Activated naive CD8-positive, alpha-beta T cell treated with anti-CD3 and anti-CD28 coated beads, Interleukin-2, amount 10 ng/mL, durations not matched to agents 7 days and 5 days (primary cell): ENCODE data around the gene RHBDL1. TPM values are rescaled to one million over a fixed set of nuclear protein-coding genes. Genes with fewer than 3 reads are reported as not detected.

Source experiments
- ATAC-seq: fragments of 150-1000 bp; cut with Tn5 transposase; one replicate; pipeline ENCODE4 v1.10.0; 2021; ENCODE audit warnings: low read depth, moderate library complexity
- POLR2A ChIA-PET: fragments of 350-600 bp; sonication (Branson Sonifier 250); formaldehyde crosslinking; loops from one replicate; lab custom pipeline; 2021; ENCODE audit warnings: antibody characterized with exemption; lab: Charles Lee
- DNase-seq: peaks from one replicate; pipeline ENCODE4 v3.0.0; 2021
- H3K27ac Mint-ChIP-seq: one replicate; pipeline ENCODE4 v1.8.0; 2022; ENCODE audit warnings: mild to moderate bottlenecking, mixed read lengths
- H3K27me3 Mint-ChIP-seq: one replicate; pipeline ENCODE4 v1.8.0; 2022; ENCODE audit warnings: mild to moderate bottlenecking, moderate library complexity, mixed read lengths
- H3K36me3 Mint-ChIP-seq: one replicate; pipeline ENCODE4 v1.8.0; 2021; ENCODE audit warnings: mild to moderate bottlenecking, mixed read lengths
- H3K4me1 Mint-ChIP-seq: one replicate; pipeline ENCODE4 v1.8.0; 2021; ENCODE audit warnings: mixed read lengths
- H3K4me3 Mint-ChIP-seq: one replicate; pipeline ENCODE4 v1.8.0; 2022; ENCODE audit warnings: mild to moderate bottlenecking, moderate library complexity, mixed read lengths
- H3K9me3 Mint-ChIP-seq: one replicate; pipeline ENCODE4 v1.8.0; 2021; ENCODE audit warnings: mixed read lengths
- total RNA-seq, 2 experiments: library from RNA; stranded (reverse); gene quantifications; one replicate each; pipeline ENCODE4 v1.2.3, GENCODE V29; 2021

Gene RHBDL1
- total RNA-seq, 2 experiments from 2014 or later: 1.1 to 1.7 TPM

- peaks cover 2% of the 10 kb centered on the region for H3K36me3 Mint-ChIP-seq
Measured at GRCh38 chr16:667113-667779, 8.2 kb upstream of the RHBDL1 start.

GRCh38 chr16:667780-668518, 7.5 kb upstream of the RHBDL1 start, which contains the start of gene RHOT2:
TSS of gene RHOT2 (plus strand) at chr16:668132. CDS start at chr16:668200, 68 bp downstream.
- Mint-ChIP-seq H3K4me1 (peaks cover 4% of the 10 kb centered on the region), H3K27ac (peak within 1 kb of the TSS; percentile 84), H3K9me3 (no peaks in the 10 kb centered on the region), H3K36me3 (peaks cover 1% of the 10 kb centered on the region), H3K27me3 (no peaks in the 10 kb centered on the region), H3K4me3 (peak within 1 kb of the TSS; percentile 78)
- POLR2A ChIA-PET: interaction anchor here (0.5 to 2.5 kb wide), 8 partner anchors 11 to 434 kb away, joined by 3 to 18 read pairs (median 4); partner anchors contain the start of genes CIAO3, METTL26, STUB1 and WDR24
- peak; percentile 97 for DNase-seq
- ATAC-seq: peak; percentile 92

More at GRCh38 chr16:667113-667779, 8.2 kb upstream of the RHBDL1 start:
- POLR2A ChIA-PET: interaction anchor here (0.5 to 2.5 kb wide), 8 partner anchors 12 to 433 kb away, joined by 3 to 18 read pairs (median 4); partner anchors contain the start of genes CIAO3, METTL26, STUB1 and WDR24
- Mint-ChIP-seq H3K27ac (peak overlapping the region; percentile 84), H3K9me3 (no peaks in the 10 kb centered on the region), H3K27me3 (no peaks in the 10 kb centered on the region), H3K4me3 (peak overlapping the region; percentile 78), H3K4me1 (peaks cover 4% of the 10 kb centered on the region)
- ATAC-seq (peak; percentile 1), DNase-seq (no peak)

- Mint-ChIP-seq H3K4me3 (peak overlapping the region; percentile 78), H3K9me3 (no peaks in the 10 kb centered on the region), H3K27ac (peak overlapping the region; percentile 61), H3K4me1 (peaks cover 4% of the 10 kb centered on the region), H3K36me3 (no peaks in the 10 kb centered on the region), H3K27me3 (no peaks in the 10 kb centered on the region)
- ATAC-seq (peak; percentile 3), DNase-seq (peak; percentile 58)
- POLR2A ChIA-PET: interaction anchor here (0.5 to 2.5 kb wide), 6 partner anchors 11 to 92 kb away, joined by 3 to 18 read pairs (median 6); partner anchors contain the start of genes MSLN, STUB1, WDR24 and WDR90
Measured at GRCh38 chr16:668519-669171, 6.8 kb upstream of the RHBDL1 start.

- Mint-ChIP-seq H3K9me3 (no peaks in the 10 kb centered on the region), H3K27ac (peak overlapping the region; percentile 9), H3K4me3 (peak overlapping the region; percentile 22), H3K27me3 (no peaks in the 10 kb centered on the region), H3K36me3 (no peaks in the 10 kb centered on the region), H3K4me1 (peaks cover 4% of the 10 kb centered on the region)
- ATAC-seq: no peak
- POLR2A ChIA-PET: interaction anchor here (2.3 kb wide), 1 partner anchor 10 kb away, joined by 18 read pairs; the partner anchor contains the start of gene STUB1
- no peak for DNase-seq
Measured at GRCh38 chr16:669666-670065, 5.8 kb upstream of the RHBDL1 start.

GRCh38 chr16:670485-671352, 4.8 kb upstream of the RHBDL1 start:
- POLR2A ChIA-PET: interaction anchor here (0.6 kb wide), 1 partner anchor 10 kb away, joined by 3 read pairs; the partner anchor contains the start of gene STUB1
- no peaks in the 10 kb centered on the region for H3K9me3 Mint-ChIP-seq
- peaks cover 4% of the 10 kb centered on the region for H3K27me3 Mint-ChIP-seq
- ATAC-seq (no peak), DNase-seq (no peak)
- H3K4me3 Mint-ChIP-seq: no peak overlapping the region
- H3K27ac Mint-ChIP-seq: no peak overlapping the region
- H3K4me1 Mint-ChIP-seq: peaks cover 5% of the 10 kb centered on the region
- no peaks in the 10 kb centered on the region for H3K36me3 Mint-ChIP-seq

- Mint-ChIP-seq H3K36me3 (no peaks in the 10 kb centered on the region), H3K4me1 (peaks cover 5% of the 10 kb centered on the region), H3K27ac (no peak overlapping the region), H3K4me3 (no peak overlapping the region), H3K27me3 (peaks cover 4% of the 10 kb centered on the region), H3K9me3 (no peaks in the 10 kb centered on the region)
- ATAC-seq (no peak), DNase-seq (no peak)
- POLR2A ChIA-PET: interaction anchor here (0.6 kb wide), 1 partner anchor 9 kb away, joined by 3 read pairs; the partner anchor contains the start of gene STUB1
Measured at GRCh38 chr16:671353-672131, 3.9 kb upstream of the RHBDL1 start.

GRCh38 chr16:672371-672770, 3.1 kb upstream of the RHBDL1 start:
- Mint-ChIP-seq H3K27ac (no peak overlapping the region), H3K4me3 (no peak overlapping the region), H3K36me3 (no peaks in the 10 kb centered on the region), H3K27me3 (peaks cover 7% of the 10 kb centered on the region), H3K4me1 (peaks cover 5% of the 10 kb centered on the region), H3K9me3 (no peaks in the 10 kb centered on the region)
- no peak for DNase-seq
- POLR2A ChIA-PET: no interaction called here
- ATAC-seq: no peak

GRCh38 chr16:672851-673250, 2.6 kb upstream of the RHBDL1 start:
- H3K27ac Mint-ChIP-seq: no peak overlapping the region
- POLR2A ChIA-PET: no interaction called here
- no peak for DNase-seq
- H3K9me3 Mint-ChIP-seq: no peaks in the 10 kb centered on the region
- no peak for ATAC-seq
- H3K4me1 Mint-ChIP-seq: peaks cover 5% of the 10 kb centered on the region
- no peak overlapping the region for H3K4me3 Mint-ChIP-seq
- H3K36me3 Mint-ChIP-seq: no peaks in the 10 kb centered on the region
- H3K27me3 Mint-ChIP-seq: peaks cover 7% of the 10 kb centered on the region

GRCh38 chr16:673399-673991, 2.0 kb upstream of the RHBDL1 start:
- Mint-ChIP-seq H3K4me1 (peaks cover 5% of the 10 kb centered on the region), H3K4me3 (no peak overlapping the region), H3K27ac (no peak overlapping the region), H3K27me3 (peaks cover 7% of the 10 kb centered on the region), H3K36me3 (no peaks in the 10 kb centered on the region), H3K9me3 (no peaks in the 10 kb centered on the region)
- ATAC-seq: no peak
- DNase-seq: no peak
- POLR2A ChIA-PET: no interaction called here

- Mint-ChIP-seq H3K9me3 (no peaks in the 10 kb centered on the region), H3K27me3 (peaks cover 7% of the 10 kb centered on the region), H3K36me3 (no peaks in the 10 kb centered on the region), H3K4me3 (no peak overlapping the region), H3K27ac (no peak overlapping the region), H3K4me1 (peaks cover 2% of the 10 kb centered on the region)
- POLR2A ChIA-PET: no interaction called here
- ATAC-seq: no peak
- DNase-seq: no peak
Measured at GRCh38 chr16:674214-674881, 1.1 kb upstream of the RHBDL1 start.
